Medulla oblongata (tissue), 1 donor: ENCODE results near the gene ATP13A3.

Experiments
- DNase-seq: peaks from one replicate; pipeline ENCODE4 v3.0.0-alpha.2; 2015; ENCODE audit errors: extremely low spot score

ATP13A3 gene

GRCh38 chr3:194373899-194374298 lies 112.9 kb downstream of the ATP13A3 start:
- no peak for DNase-seq

- DNase-seq: no peak
These were observed 113.8 kb downstream of the ATP13A3 start for GRCh38 chr3:194373028-194373427.

GRCh38 chr3:194370753-194371152 lies 116.0 kb downstream of the ATP13A3 start:
- no peak for DNase-seq

- no peak for DNase-seq
These were observed 117.1 kb downstream of the ATP13A3 start, which contains the start of gene LRRC15 for GRCh38 chr3:194369522-194370279. TSS of gene LRRC15 (minus strand) at chr3:194369743. CDS start at chr3:194361043, 8,700 bp downstream.

- no peak for DNase-seq
These were observed 117.9 kb downstream of the ATP13A3 start for GRCh38 chr3:194368918-194369317.

GRCh38 chr3:194367992-194368841 lies 118.6 kb downstream of the ATP13A3 start:
- DNase-seq: no peak

GRCh38 chr3:194365978-194366490 lies 120.8 kb downstream of the ATP13A3 start:
- DNase-seq: no peak

GRCh38 chr3:194365526-194365925 lies 121.3 kb downstream of the ATP13A3 start:
- no peak for DNase-seq

- peak; percentile 14 for DNase-seq
These were observed 122.0 kb downstream of the ATP13A3 start for GRCh38 chr3:194364652-194365434.

- DNase-seq: no peak
These were observed 122.5 kb downstream of the ATP13A3 start for GRCh38 chr3:194364314-194364651.

GRCh38 chr3:194360568-194360967 lies 126.2 kb downstream of the ATP13A3 start:
- no peak for DNase-seq

GRCh38 chr3:194357681-194358080 lies 129.1 kb downstream of the ATP13A3 start:
- no peak for DNase-seq

- DNase-seq: no peak
These were observed 131.4 kb downstream of the ATP13A3 start for GRCh38 chr3:194355379-194355778.

- no peak for DNase-seq
These were observed 132.5 kb downstream of the ATP13A3 start for GRCh38 chr3:194354315-194354714.
